ENCODE results near the gene CCDC51. TPM values are rescaled to one million over a fixed set of nuclear protein-coding genes. Genes with fewer than 3 reads are reported as not detected.

CCDC51 gene
- total RNA-seq, 1 experiment from 2014 or later: 29.3 TPM

GRCh38 chr3:48469046-48469915, 29.4 kb upstream of the CCDC51 start:
- BruUV-seq (replicated peaks): no TSS peak
- POLR2A ChIA-PET: no interaction called here

GRCh38 chr3:48468329-48468731, 28.4 kb upstream of the CCDC51 start:
- no peak overlapping the region; the same call in 1 of the 2 replicates for H3K27ac ChIP-seq (ENCODE audit: low read depth, low read length)
- H3K9ac ChIP-seq (ENCODE audit: low read length): 0 out of 2 replicates have a peak overlapping the region, but pooled peaks have one; percentile 82
- H4K20me1 ChIP-seq (ENCODE audit: insufficient read depth): no peaks in the 10 kb centered on the region
- H3K4me3 ChIP-seq (replicated peaks in 1 of 2; ENCODE audit: low read depth in 1 of 2, low read length in 2 of 2): no peak overlapping the region
- intact Hi-C loops (cut with micrococcal nuclease): no loop called here
- peaks cover 57% of the 10 kb centered on the region for H3K79me2 ChIP-seq (ENCODE audit: insufficient read depth, low read length)
- H3K36me3 ChIP-seq (ENCODE audit: control insufficient read depth in 1 of 2, insufficient read depth in 2 of 2, low read length in 2 of 2): peaks cover 0 to 16% of the 10 kb centered on the region in 2 experiments; a peak in 1 of 4 replicates
- H3K9me3 ChIP-seq (ENCODE audit: control insufficient read depth in 1 of 2, insufficient read depth in 1 of 2, low read depth in 1 of 2, low read length in 2 of 2): no peaks in the 10 kb centered on the region
- CTCF ChIA-PET: no interaction called here
- DNase-seq (ENCODE audit: low read depth, low spot score) (no peak), ATAC-seq (no peak)
- H2AFZ ChIP-seq (ENCODE audit: low read depth, low read length, poor library complexity, severe bottlenecking): no peak overlapping the region
- no peak for TF ChIP-seq MAX (IDR thresholded peaks at IDR 0.05)
- TF ChIP-seq POLR2AphosphoS5 (IDR thresholded peaks at IDR 0.05; ENCODE audit: low read depth, low read length): peak; percentile 30; the same call in 1 of the 2 replicates
- no peak for TF ChIP-seq SP1 (IDR thresholded peaks at IDR 0.05; ENCODE audit: low read depth)
- RAD21 ChIA-PET (ENCODE audit: low non-redundant PET in 1 of 2, low total read pairs in 2 of 2, uncharacterized antibody in 2 of 2, unreplicated experiment in 2 of 2): no interaction called here
- BruUV-seq (replicated peaks): no TSS peak
- no peak overlapping the region for H3K4me2 ChIP-seq (ENCODE audit: low read length)
- POLR2A ChIA-PET: no interaction called here
- no peaks in the 10 kb centered on the region for H3K27me3 ChIP-seq (ENCODE audit: insufficient read depth, low read length)
- H3K4me1 ChIP-seq (ENCODE audit: control insufficient read depth in 1 of 2, insufficient read depth in 2 of 2, low read length in 2 of 2): peaks cover 23 to 46% of the 10 kb centered on the region in 2 experiments
- H3K9me2 ChIP-seq (ENCODE audit: insufficient read depth): no peaks in the 10 kb centered on the region

More at GRCh38 chr3:48469046-48469915, 29.4 kb upstream of the CCDC51 start:
- H3K36me3 ChIP-seq (ENCODE audit: control insufficient read depth in 1 of 2, insufficient read depth in 2 of 2, low read length in 2 of 2): peaks cover 0 to 14% of the 10 kb centered on the region in 2 experiments; a peak in 1 of 4 replicates
- no peaks in the 10 kb centered on the region for H3K9me3 ChIP-seq (ENCODE audit: control insufficient read depth in 1 of 2, insufficient read depth in 1 of 2, low read depth in 1 of 2, low read length in 2 of 2)
- H3K27ac ChIP-seq (ENCODE audit: low read depth, low read length): no peak overlapping the region
- H3K4me1 ChIP-seq (ENCODE audit: control insufficient read depth in 1 of 2, insufficient read depth in 2 of 2, low read length in 2 of 2): peaks cover 31 to 53% of the 10 kb centered on the region in 2 experiments
- no peak for DNase-seq (ENCODE audit: low read depth, low spot score)
- ChIA-PET CTCF (no interaction called here), RAD21 (ENCODE audit: low non-redundant PET in 1 of 2, low total read pairs in 2 of 2, uncharacterized antibody in 2 of 2, unreplicated experiment in 2 of 2) (no interaction called here)
- no peak for TF ChIP-seq EZH2phosphoT487 (IDR thresholded peaks at IDR 0.05; ENCODE audit: borderline replicate concordance)
- H3K4me3 ChIP-seq (replicated peaks in 1 of 2; ENCODE audit: low read depth in 1 of 2, low read length in 2 of 2): no peak overlapping the region
- no peaks in the 10 kb centered on the region for H3K9me2 ChIP-seq (ENCODE audit: insufficient read depth)
- no peak overlapping the region for H2AFZ ChIP-seq (ENCODE audit: low read depth, low read length, poor library complexity, severe bottlenecking)
- ATAC-seq: no peak
- no peaks in the 10 kb centered on the region for H4K20me1 ChIP-seq (ENCODE audit: insufficient read depth)
- H3K4me2 ChIP-seq (ENCODE audit: low read length): no peak overlapping the region
- H3K27me3 ChIP-seq (ENCODE audit: insufficient read depth, low read length): no peaks in the 10 kb centered on the region
- peaks cover 57% of the 10 kb centered on the region for H3K79me2 ChIP-seq (ENCODE audit: insufficient read depth, low read length)
- intact Hi-C loops (cut with micrococcal nuclease): no loop called here
- H3K9ac ChIP-seq (ENCODE audit: low read length): no peak overlapping the region
